AG04449 (cell line): Measurements from ENCODE around the gene ITGAD.

ENCODE experiments used
- CTCF ChIA-PET: fragments of 350-600 bp; formaldehyde crosslinking; extraction: SDS; loops from one replicate; lab custom pipeline; 2021; ENCODE audit warnings: antibody characterized with exemption; lab: Yijun Ruan, JAX
- POLR2A ChIA-PET: fragments of 400-600, 350-600 bp; formaldehyde crosslinking; extraction: SDS; loops from one replicate; lab custom pipeline; 2020; ENCODE audit warnings: antibody characterized with exemption, inconsistent platforms; lab: Yijun Ruan, JAX
- DNase-seq: peaks from one replicate; pipeline ENCODE4 v3.0.0-alpha.2; 2010; ENCODE audit warnings: low read depth, low spot score
- H3K4me3 ChIP-seq: 2 replicates; pipeline ENCODE4 v1.5.1; 2011; ENCODE audit warnings: low read depth, mild to moderate bottlenecking, control low read depth, low read length
- TF ChIP-seq, protein P1 (sequence below): IDR thresholded peaks from one replicate; pipeline ENCODE4 v1.5.1; 2011; ENCODE audit warnings: mild to moderate bottlenecking, moderate library complexity, low read length, control low read depth, inconsistent platforms; ENCODE audit not compliant: insufficient read depth; ENCODE audit errors: missing control alignments

Gene ITGAD

DNA sequence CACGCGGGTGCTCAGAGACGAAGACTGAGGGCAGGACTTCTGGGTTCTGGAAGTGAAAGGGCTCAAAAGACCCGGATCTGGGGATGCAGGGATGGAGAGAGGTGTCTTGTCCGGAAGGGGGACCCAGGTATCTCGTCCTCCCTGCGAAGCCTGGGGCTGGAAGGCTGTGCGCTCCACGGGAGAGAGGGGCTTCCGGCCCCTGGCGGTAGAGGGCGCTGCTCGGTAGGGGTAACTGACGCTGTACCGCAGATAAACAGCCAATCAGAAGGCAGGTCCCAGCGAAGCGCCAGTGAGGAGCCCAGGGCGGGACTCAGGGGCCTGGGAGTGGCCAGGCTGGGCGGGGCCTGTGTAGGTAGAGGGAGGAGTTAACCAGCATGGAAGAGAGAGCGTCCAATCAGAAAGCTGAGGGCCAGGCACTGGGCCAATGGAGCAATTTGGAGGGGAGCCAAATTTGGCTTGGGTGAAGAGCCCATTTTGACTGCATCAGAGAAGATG lies 79.6 kb downstream of the ITGAD start:
- peak overlapping the region; percentile 89 for H3K4me3 ChIP-seq
- TF ChIP-seq, protein P1, sequence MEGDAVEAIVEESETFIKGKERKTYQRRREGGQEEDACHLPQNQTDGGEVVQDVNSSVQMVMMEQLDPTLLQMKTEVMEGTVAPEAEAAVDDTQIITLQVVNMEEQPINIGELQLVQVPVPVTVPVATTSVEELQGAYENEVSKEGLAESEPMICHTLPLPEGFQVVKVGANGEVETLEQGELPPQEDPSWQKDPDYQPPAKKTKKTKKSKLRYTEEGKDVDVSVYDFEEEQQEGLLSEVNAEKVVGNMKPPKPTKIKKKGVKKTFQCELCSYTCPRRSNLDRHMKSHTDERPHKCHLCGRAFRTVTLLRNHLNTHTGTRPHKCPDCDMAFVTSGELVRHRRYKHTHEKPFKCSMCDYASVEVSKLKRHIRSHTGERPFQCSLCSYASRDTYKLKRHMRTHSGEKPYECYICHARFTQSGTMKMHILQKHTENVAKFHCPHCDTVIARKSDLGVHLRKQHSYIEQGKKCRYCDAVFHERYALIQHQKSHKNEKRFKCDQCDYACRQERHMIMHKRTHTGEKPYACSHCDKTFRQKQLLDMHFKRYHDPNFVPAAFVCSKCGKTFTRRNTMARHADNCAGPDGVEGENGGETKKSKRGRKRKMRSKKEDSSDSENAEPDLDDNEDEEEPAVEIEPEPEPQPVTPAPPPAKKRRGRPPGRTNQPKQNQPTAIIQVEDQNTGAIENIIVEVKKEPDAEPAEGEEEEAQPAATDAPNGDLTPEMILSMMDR: peak; percentile 65
- ChIA-PET CTCF (interaction anchor here (0.6 to 5.7 kb wide), 4 partner anchors 9 to 29 kb away, joined by 3 to 86 read pairs (median 5); partner anchors contain the start of gene ARMC5), POLR2A (interaction anchor here (1.0 kb wide), 1 partner anchor 14 kb away, joined by 3 read pairs; no protein-coding TSS in a partner anchor)
- DNase-seq: peak; percentile 46

- ChIA-PET CTCF (interaction anchor here (0.6 to 5.7 kb wide), 6 partner anchors 12 to 28 kb away, joined by 3 to 86 read pairs (median 10); partner anchors contain the start of gene ARMC5), POLR2A (interaction anchor here (1.0 to 1.4 kb wide), 2 partner anchors 15 to 239 kb away, joined by 3 to 4 read pairs; a partner anchor contains a TSS)
- TF ChIP-seq, protein P1: no peak
- DNase-seq: no peak
- peak overlapping the region; percentile 89 for H3K4me3 ChIP-seq
These were observed 80.3 kb downstream of the ITGAD start for GRCh38 chr16:31473264-31473984.

DNA sequence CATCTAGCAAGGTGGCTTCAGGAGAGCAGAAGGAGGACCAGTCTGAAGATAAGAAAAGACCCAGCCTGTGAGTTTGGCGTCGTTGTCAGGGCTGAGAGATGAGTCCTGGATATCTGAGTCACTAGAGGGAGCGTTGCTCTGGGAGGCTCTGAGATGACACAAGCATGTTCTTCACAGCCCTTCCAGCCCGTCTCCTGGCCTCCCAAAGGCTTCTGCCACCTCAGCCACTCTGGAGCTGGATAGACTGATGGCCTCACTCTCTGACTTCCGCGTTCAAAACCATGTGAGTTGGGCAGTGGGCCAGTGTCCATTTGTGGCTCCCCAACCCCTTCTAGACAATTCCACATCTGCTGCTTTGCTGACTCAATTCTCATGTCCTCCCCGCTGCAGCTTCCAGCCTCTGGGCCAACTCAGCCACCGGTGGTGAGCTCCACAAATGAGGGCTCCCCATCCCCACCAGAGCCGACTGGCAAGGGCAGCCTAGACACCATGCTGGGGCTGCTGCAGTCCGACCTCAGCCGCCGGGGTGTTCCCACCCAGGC lies 81.1 kb downstream of the ITGAD start:
- ChIA-PET POLR2A (interaction anchor here (0.5 to 1.4 kb wide), 4 partner anchors 11 to 239 kb away, joined by 3 to 8 read pairs (median 4); a partner anchor contains a TSS), CTCF (interaction anchor here (1.6 to 2.3 kb wide), 4 partner anchors 13 to 27 kb away, joined by 7 to 13 read pairs (median 10); partner anchors contain the start of gene ARMC5)
- peak; percentile 26 for DNase-seq

GRCh38 chr16:31474773-31475738 lies 81.9 kb downstream of the ITGAD start:
- TF ChIP-seq, protein P1: no peak
- CTCF ChIA-PET: interaction anchor here (1.7 to 2.3 kb wide), 3 partner anchors 12 to 17 kb away, joined by 8 to 13 read pairs (median 11); partner anchors contain the start of gene ARMC5
- POLR2A ChIA-PET: interaction anchor here (0.5 to 1.4 kb wide), 4 partner anchors 10 to 238 kb away, joined by 3 to 8 read pairs (median 4); a partner anchor contains a TSS
- DNase-seq: no peak
- no peak overlapping the region for H3K4me3 ChIP-seq

More for the DNA sequence above, 81.1 kb downstream of the ITGAD start:
- TF ChIP-seq, protein P1: no peak
- H3K4me3 ChIP-seq: no peak overlapping the region

- no peak overlapping the region for H3K4me3 ChIP-seq
- DNase-seq: no peak
- ChIA-PET CTCF (interaction anchor here (2.1 to 2.3 kb wide), 2 partner anchors 11 to 15 kb away, joined by 11 to 13 read pairs; no protein-coding TSS in a partner anchor), POLR2A (no interaction called here)
- TF ChIP-seq, protein P1: no peak
These were observed 82.8 kb downstream of the ITGAD start for GRCh38 chr16:31475946-31476302.
